HG03060 (cell line): ENCODE data around the gene DOK6.

ENCODE experiments used
- ATAC-seq: cut with Tn5 transposase; IDR thresholded peaks from one replicate; pipeline ENCODE4 v1.9.1; 2021; ENCODE audit warnings: low read depth, moderate number of reproducible peaks; ENCODE audit not compliant: unreplicated experiment

DOK6 gene

GRCh38 chr18:69887256-69887655 is 486.6 kb downstream of the DOK6 start:
- ATAC-seq, result no peak

- no peak for ATAC-seq
Measured at GRCh38 chr18:69889009-69889408, 488.3 kb downstream of the DOK6 start.

GRCh38 chr18:69890558-69890957 is 489.9 kb downstream of the DOK6 start:
- ATAC-seq, result no peak

- no peak for ATAC-seq
Measured at GRCh38 chr18:69894467-69894866, 493.8 kb downstream of the DOK6 start.

GRCh38 chr18:69895066-69896047 is 494.7 kb downstream of the DOK6 start:
- no peak for ATAC-seq

- no peak for ATAC-seq
Measured at GRCh38 chr18:69897397-69898108, 496.9 kb downstream of the DOK6 start.

GRCh38 chr18:69898241-69898861 is 497.7 kb downstream of the DOK6 start:
- no peak for ATAC-seq
